ENCODE measurements around the gene PLXNB1.

PLXNB1 gene

GRCh38 chr3:48356419-48356818, 73.5 kb downstream of the PLXNB1 start:
- DNase-seq = no peak

- DNase-seq = no peak
These were observed 75.9 kb downstream of the PLXNB1 start for GRCh38 chr3:48353987-48354386.

Data from OCI-M1 (cell line).